GM23248 (cell line): ENCODE measurements around the gene ZBTB7C.

Source experiments
- EZH2 ChIP-seq: fragments of 200-600 bp; sonication (generic); IDR thresholded peaks from 2 replicates; pipeline ENCODE4 v1.6.1; 2018; ENCODE audit warnings: antibody characterized with exemption, mild to moderate bottlenecking; ENCODE audit not compliant: insufficient read depth, poor library complexity, severe bottlenecking
- EZH2phosphoT487 ChIP-seq: fragments of 200-600 bp; sonication (generic); IDR thresholded peaks from 2 replicates; pipeline ENCODE4 v1.6.1; 2018; ENCODE audit warnings: antibody characterized with exemption, moderate library complexity, mild to moderate bottlenecking, low read depth; ENCODE audit not compliant: insufficient read depth

- TF ChIP-seq EZH2: no peak
- no peak for TF ChIP-seq EZH2phosphoT487
Observed at GRCh38 chr18:48367557-48367956, 41.6 kb downstream of the ZBTB7C start.
